Vagina (tissue), 2 donors: ENCODE data around the gene MPP1.

ENCODE experiments used
- CTCF ChIP-seq, 3 experiments: fragments of 450-650 bp in 2 of 3; fragments of 200-600 bp in 1 of 3; sonication (generic) in 1 of 3; IDR thresholded peaks; one replicate each; pipeline ENCODE4 v1.5.1; 2017 to 2019; ENCODE audit warnings: antibody characterized with exemption in 3 of 3, mild to moderate bottlenecking in 2 of 3, moderate library complexity in 2 of 3
- POLR2AphosphoS5 ChIP-seq, 2 donors: sonication (generic); formaldehyde crosslinking; IDR thresholded peaks; one replicate each; pipeline ENCODE4 v1.9.0; 2017; ENCODE audit warnings: antibody characterized with exemption in 2 of 2, mild to moderate bottlenecking in 2 of 2, low read depth in 1 of 2; ENCODE audit not compliant: insufficient read depth in 1 of 2

GRCh38 chrX:154828016-154828408 is 22.7 kb upstream of the MPP1 start:
- no peak for TF ChIP-seq CTCF (IDR thresholded peaks at IDR 0.05)
- TF ChIP-seq POLR2AphosphoS5 (IDR thresholded peaks at IDR 0.05; ENCODE audit: insufficient read depth in 1 of 2, low read depth in 1 of 2), result no peak
